ENCODE data around the gene RNASEH2B.

GRCh38 chr13:50866817-50867636, 42.6 kb upstream of the RNASEH2B start:
- TF ChIP-seq CTCF (IDR thresholded peaks at IDR 0.05) = no peak
- TF ChIP-seq POLR2A (IDR thresholded peaks at IDR 0.05) = no peak
- no peak for TF ChIP-seq POLR2AphosphoS5 (IDR thresholded peaks at IDR 0.05)
- TF ChIP-seq EP300 (IDR thresholded peaks at IDR 0.05; ENCODE audit: low read depth) = no peak
